Epithelial cell of esophagus (primary cell): ENCODE measurements around the gene HSPG2.
A peak's percentile ranks its signal among the peaks of the same experiment; 100 is the strongest.

Experiments used
- DNase-seq: peaks from one replicate; pipeline ENCODE4 v3.0.0; 2010; ENCODE audit warnings: low read depth
- H3K4me3 ChIP-seq: 2 replicates; pipeline ENCODE4 v1.5.1; 2011; ENCODE audit warnings: mild to moderate bottlenecking, low read length, control low read depth
- TF ChIP-seq, protein P1 (sequence below): IDR thresholded peaks from 2 replicates; pipeline ENCODE4 v1.5.1; 2011; ENCODE audit warnings: low read depth, mild to moderate bottlenecking, low read length, control low read depth, inconsistent platforms; ENCODE audit not compliant: insufficient read depth; ENCODE audit errors: missing control alignments

HSPG2 gene

DNA sequence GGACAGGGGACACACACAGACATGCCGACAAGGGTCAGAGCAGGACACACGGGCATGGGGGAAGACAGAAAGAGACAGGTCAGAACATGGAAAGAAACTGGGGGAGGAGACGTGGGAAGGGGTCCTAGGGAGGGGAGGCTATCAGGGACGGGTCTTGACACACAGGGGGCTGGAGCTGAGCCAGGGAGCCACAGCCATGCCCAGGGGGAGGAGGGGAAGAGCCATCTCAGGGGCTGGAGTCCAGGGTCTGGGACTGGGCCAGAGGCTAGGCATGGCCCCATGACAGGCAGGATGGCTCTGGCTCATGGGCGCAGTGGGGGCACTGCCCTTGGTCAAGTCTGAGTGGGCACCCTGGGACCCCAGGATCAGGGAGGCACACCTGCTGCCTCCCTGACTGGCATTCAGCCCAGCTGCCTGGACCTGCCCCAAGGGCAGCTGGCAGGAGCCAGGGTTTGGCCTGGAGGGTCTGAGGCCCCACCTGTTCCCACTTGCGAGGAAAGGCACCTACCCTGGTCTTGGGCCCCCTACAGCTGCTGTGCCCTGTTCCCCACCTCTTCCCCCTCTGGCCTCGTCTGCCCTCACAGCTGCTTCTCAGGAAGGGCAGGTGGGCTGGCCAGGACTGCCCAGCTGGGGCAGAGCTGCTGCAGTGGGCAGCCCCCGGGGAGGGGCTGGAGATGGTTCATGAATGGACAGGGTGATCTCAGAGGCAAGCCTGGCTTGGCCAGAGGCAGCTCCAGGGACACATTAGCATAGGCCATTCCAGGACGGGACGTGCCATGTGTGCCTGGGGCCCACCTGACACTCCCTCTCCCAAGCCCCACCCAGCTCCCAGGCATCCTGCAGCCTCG, 42.9 kb downstream of the HSPG2 start:
- no peak for DNase-seq
- H3K4me3 ChIP-seq: no peak overlapping the region
- TF ChIP-seq, protein P1, sequence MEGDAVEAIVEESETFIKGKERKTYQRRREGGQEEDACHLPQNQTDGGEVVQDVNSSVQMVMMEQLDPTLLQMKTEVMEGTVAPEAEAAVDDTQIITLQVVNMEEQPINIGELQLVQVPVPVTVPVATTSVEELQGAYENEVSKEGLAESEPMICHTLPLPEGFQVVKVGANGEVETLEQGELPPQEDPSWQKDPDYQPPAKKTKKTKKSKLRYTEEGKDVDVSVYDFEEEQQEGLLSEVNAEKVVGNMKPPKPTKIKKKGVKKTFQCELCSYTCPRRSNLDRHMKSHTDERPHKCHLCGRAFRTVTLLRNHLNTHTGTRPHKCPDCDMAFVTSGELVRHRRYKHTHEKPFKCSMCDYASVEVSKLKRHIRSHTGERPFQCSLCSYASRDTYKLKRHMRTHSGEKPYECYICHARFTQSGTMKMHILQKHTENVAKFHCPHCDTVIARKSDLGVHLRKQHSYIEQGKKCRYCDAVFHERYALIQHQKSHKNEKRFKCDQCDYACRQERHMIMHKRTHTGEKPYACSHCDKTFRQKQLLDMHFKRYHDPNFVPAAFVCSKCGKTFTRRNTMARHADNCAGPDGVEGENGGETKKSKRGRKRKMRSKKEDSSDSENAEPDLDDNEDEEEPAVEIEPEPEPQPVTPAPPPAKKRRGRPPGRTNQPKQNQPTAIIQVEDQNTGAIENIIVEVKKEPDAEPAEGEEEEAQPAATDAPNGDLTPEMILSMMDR: no peak

DNA sequence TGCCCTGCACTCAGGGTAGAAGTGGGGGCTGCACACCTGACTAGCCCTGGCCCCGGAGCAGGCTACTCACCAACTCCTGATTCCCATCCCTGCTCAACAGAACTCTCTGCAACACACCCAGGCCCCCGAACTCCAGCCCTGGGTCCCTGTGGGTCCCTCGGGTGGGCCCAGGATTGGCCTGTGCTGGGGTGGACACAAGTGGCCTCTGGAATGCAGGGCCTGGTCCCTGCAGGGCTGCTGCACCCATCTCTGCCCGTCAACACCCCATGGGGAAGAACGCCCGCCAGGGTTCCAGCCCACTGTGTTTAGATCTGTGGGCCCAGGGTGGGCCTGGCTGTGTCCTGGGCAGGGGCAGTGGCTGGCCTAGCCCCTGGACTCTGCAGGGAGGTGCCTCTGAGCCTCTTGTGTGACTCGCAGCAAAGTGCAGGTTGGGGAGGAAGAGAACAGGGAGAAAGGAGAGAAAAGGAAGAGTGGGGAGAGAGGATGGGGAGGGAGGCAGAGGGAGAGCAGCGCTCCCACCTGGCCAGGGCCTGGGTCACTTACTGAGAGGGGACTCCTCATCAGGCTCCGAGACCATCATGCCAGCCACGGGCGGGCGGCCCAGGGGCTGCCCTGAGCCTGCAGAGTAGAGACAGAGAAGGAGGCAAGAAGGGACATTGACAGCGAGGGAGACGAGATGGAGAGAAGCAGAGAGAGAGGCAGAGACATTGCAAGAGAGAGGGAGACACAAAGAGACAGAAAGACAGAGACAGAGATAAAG, 43.9 kb downstream of the HSPG2 start:
- no peak overlapping the region for H3K4me3 ChIP-seq
- TF ChIP-seq, protein P1: no peak
- DNase-seq: no peak

DNA sequence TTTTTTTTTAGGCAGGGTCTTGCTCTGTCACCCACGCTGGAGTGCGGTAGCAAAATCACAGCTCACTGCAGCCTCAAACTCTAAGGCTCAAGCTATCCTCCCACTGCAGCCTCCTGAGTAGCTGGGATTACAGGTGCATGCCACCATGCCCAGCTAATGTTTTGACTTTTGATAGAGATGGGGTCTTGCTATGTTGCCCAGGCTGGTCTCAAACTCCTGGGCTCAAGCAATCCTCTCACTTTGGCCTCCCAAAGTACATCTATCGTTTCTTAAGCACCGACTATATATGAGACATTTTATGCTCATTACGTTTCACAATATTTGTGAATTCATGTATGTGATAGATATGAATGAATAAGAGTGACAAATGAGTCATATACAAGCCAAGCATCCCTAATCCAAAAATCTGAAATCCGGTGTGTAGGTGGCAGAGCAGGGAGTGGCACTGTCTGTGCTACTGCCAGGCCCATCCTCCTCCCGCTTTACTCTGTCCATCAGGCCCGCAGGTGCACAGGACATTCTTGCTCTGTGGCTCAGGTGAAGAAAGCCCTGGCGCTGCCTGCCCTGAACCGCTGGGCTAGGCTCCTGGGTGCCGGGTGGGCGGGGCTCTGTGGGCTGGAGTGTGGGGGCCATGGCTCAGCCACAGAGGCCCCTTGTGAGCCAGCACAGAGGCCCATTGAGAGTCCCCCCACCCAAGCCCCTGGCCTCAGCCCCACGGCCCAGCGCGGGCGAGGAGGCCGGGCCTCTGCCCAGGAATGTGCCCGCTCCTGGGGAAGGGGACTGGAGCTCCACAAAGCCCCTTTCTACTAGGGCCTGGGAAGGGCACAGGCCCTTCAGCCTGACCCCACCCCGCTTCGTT, 45.3 kb downstream of the HSPG2 start:
- DNase-seq: peak; percentile 57
- no peak overlapping the region for H3K4me3 ChIP-seq
- TF ChIP-seq, protein P1: no peak

DNA sequence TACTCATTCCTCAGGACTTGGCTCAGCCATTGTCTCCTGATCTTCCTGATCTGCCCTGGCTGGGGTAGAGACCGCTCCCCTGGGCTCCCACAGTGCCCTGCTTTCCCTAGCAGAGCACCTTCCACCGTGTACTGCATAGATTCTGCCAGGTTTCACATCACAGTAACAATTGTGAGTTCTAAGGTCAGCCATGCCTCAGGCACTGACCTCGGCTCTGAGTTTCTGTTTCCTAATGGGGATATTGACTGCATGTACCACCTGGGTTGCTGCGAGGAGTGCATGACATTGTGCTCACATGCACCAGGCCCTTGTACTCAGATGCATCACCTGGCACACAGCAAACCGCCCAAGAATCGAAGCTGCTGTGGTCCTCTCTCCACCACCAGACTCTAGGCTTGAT, 46.0 kb downstream of the HSPG2 start:
- DNase-seq: no peak
- TF ChIP-seq, protein P1: no peak
- no peak overlapping the region for H3K4me3 ChIP-seq

DNA sequence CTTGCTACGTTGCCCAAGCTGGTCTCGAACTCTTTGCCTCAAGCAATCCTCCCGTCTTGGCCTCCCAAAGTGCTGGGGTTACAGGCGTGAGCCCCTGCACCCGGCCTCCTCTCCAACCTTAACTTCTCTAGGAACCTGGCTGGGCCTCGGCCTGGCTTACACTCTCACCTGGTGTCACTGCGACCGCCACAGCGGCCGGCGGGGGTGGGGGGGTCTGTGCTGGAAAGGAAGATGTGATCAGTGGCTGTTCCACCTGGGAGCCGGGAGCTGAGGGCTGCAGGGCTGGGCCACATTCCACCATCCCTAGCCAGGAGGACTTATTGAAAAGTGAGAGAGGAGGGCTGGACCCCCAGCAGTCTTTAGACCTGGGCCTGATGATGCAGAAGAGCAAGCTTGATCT, 48.6 kb downstream of the HSPG2 start:
- TF ChIP-seq, protein P1: no peak
- DNase-seq: no peak
- H3K4me3 ChIP-seq: no peak overlapping the region

DNA sequence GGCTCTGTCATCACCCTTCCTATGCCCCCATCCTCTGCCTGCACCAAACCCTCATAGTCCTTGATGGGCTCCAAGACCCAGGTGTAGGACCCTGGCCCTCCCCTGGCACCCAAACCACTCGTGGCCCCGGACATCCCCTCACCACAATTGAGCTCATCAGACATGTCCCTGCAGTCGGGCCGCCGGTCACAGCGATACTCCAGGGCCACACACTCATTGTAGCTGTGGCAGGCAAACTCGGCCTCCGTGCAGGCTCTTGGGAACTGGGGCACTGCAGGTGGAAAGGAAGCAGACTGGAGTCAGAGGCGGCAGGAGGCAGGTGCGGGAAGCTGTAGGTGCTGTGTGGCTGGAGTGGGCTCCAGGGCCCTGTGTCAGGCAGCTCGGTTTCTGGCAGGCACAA, 49.3 kb downstream of the HSPG2 start:
- TF ChIP-seq, protein P1: no peak
- no peak for DNase-seq
- H3K4me3 ChIP-seq: no peak overlapping the region
